Naive thymus-derived CD8-positive, alpha-beta T cell (primary cell): ENCODE results near the gene CTSG. TPM values are rescaled to one million over a fixed set of nuclear protein-coding genes. Genes with fewer than 3 reads are reported as not detected.
"Not testable (repeated sequence)": the region's sequence is repeated elsewhere in the genome, so short reads cannot be mapped to it uniquely, and the experiment has no call there.

ENCODE experiments used
- ATAC-seq, 2 donors: fragments of 150-1000 bp; cut with Tn5 transposase in 1 of 2; sonication (Bioruptor Pico), chemical (Tn5 transposase) in 1 of 2; 1 replicate in 1 of 2; 2 replicates in 1 of 2; pipeline ENCODE4 v1.10.0; 2021; ENCODE audit warnings: mild to moderate bottlenecking in 2 of 2, moderate library complexity in 2 of 2
- POLR2A ChIA-PET: fragments of 350-600 bp; sonication (Branson Sonifier 250); formaldehyde crosslinking; loops from one replicate; lab custom pipeline; 2021; ENCODE audit warnings: antibody characterized with exemption; lab: Charles Lee
- DNase-seq, 10 donors: peaks; one replicate each; pipeline versions ENCODE4 v3.0.0 to v3.0.0-alpha.2; 2020 to 2022
- H3K27ac Mint-ChIP-seq, 10 donors: one replicate each; pipeline ENCODE4 v1.8.0; 2020 to 2022; ENCODE audit warnings: mild to moderate bottlenecking in 10 of 10, mixed read lengths in 10 of 10, moderate library complexity in 4 of 10, inconsistent platforms in 1 of 10
- H3K27me3 Mint-ChIP-seq, 5 donors: one replicate each; pipeline ENCODE4 v1.8.0; 2021 to 2022; ENCODE audit warnings: mixed read lengths in 5 of 5
- H3K36me3 Mint-ChIP-seq, 3 donors: one replicate each; pipeline ENCODE4 v1.8.0; 2020 to 2022; ENCODE audit warnings: mixed read lengths in 3 of 3, mild to moderate bottlenecking in 2 of 3, inconsistent platforms in 1 of 3
- H3K4me1 Mint-ChIP-seq, 4 donors: one replicate each; pipeline ENCODE4 v1.8.0; 2021 to 2022; ENCODE audit warnings: mixed read lengths in 4 of 4
- H3K4me3 Mint-ChIP-seq, 10 donors: one replicate each; pipeline ENCODE4 v1.8.0; 2020 to 2022; ENCODE audit warnings: mild to moderate bottlenecking in 10 of 10, mixed read lengths in 10 of 10, moderate library complexity in 6 of 10, inconsistent platforms in 1 of 10
- H3K9me3 Mint-ChIP-seq, 9 donors: one replicate each; pipeline ENCODE4 v1.8.0; 2020 to 2022; ENCODE audit warnings: mixed read lengths in 9 of 9, mild to moderate bottlenecking in 3 of 9, inconsistent platforms in 1 of 9, moderate library complexity in 1 of 9
- polyA plus RNA-seq, 3 donors: library from polyadenylated mRNA; unstranded; fragments of 300-500 nt; fragmentation: Illumina TruSeq; gene quantifications; one replicate each; pipeline ENCODE4 v1.2.3, GENCODE V29; 2021
- total RNA-seq, 8 experiments: library from RNA in 2 of 8; stranded (reverse) in 2 of 8; gene quantifications; one replicate each; pipeline ENCODE4 v1.2.3 and lab custom pipeline; 2021 to 2026

Gene CTSG
- total and polyA plus RNA-seq, 5 experiments from 2014 or later = not detected

DNA sequence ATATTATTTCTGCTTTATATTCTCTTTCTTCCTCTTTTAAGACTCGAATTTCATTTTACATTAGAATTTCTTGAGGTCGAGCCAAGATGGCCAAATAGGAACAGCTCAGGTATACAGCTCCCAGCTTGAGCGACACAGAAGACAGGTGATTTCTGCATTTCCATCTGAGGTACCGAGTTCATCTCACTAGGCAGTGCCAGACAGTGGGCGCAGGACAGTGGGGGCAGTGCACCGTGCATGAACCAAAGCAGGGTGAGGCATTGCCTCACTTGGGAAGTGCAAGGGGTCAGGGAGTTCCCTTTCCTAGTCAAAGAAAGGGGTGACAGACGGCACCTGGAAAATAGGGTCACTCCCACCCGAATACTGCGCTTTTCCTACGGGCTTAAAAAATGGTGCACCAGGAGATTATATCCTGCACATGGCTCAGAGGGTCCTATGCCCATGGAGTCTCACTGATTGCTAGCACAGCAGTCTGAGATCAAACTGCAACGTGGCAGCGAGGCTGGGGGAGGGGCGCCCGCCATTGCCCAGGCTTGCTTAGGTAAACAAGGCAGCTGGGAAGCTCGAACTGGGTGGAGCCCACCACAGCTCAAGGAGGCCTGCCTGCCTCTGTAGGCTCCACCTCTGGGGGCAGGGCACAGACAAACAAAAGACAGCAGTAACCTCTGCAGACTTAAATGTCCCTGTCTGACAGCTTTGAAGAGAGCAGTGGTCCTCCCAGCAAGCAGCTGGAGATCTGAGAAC is 50.0 kb downstream of the CTSG start:
- H3K27me3 Mint-ChIP-seq = peaks cover 5 to 37% (median 8%) of the 10 kb centered on the region in 5 donors
- H3K4me1 Mint-ChIP-seq, H3K4me3 Mint-ChIP-seq, H3K9me3 Mint-ChIP-seq, H3K36me3 Mint-ChIP-seq, DNase-seq, POLR2A ChIA-PET, ATAC-seq, H3K27ac Mint-ChIP-seq: not testable (repeated sequence)

Other genes starting within 250 kb of the CTSG start
- 1 to 10 TPM; 3.8 to 4.7 TPM for gene ADCY4, start 241.2 kb downstream of the CTSG start, total RNA-seq
- under 1 TPM; 0.08 to 0.28 (median 0.24) TPM for gene ADCY4, start 241.2 kb downstream of the CTSG start, polyA plus RNA-seq
- 10 to 100 TPM; 32.9 to 35.8 TPM for gene RIPK3, start 236.3 kb downstream of the CTSG start, total RNA-seq
- 10 to 100 TPM in 1 of 3 donors, 1 to 10 TPM in 2; 5.3 to 11.1 (median 5.6) TPM for gene RIPK3, start 236.3 kb downstream of the CTSG start, polyA plus RNA-seq
- not detected for gene NFATC4, start 208.1 kb downstream of the CTSG start, total RNA-seq
- gene NFATC4, start 208.1 kb downstream of the CTSG start, polyA plus RNA-seq = not detected
- gene NYNRIN, start 177.2 kb downstream of the CTSG start, total RNA-seq = under 1 TPM; 0.29 to 0.36 TPM
- gene NYNRIN, start 177.2 kb downstream of the CTSG start, polyA plus RNA-seq = under 1 TPM in 1 of 3 donors, not detected in 2; 0.13 TPM
- gene CBLN3, start 146.6 kb downstream of the CTSG start, total RNA-seq = 1 to 10 TPM; 3.9 to 4.8 TPM
- under 1 TPM in 1 of 3 donors, not detected in 2; 0.23 TPM for gene CBLN3, start 146.6 kb downstream of the CTSG start, polyA plus RNA-seq
- gene KHNYN, start 146.3 kb downstream of the CTSG start, total RNA-seq = 100 to 1,000 TPM; 142 to 150 TPM
- gene KHNYN, start 146.3 kb downstream of the CTSG start, polyA plus RNA-seq = 10 to 100 TPM in 2 of 3 donors, 1 to 10 TPM in 1; 9.1 to 16.9 (median 10.6) TPM
- 100 to 1,000 TPM; 140 to 145 TPM for gene SDR39U1, start 133.5 kb downstream of the CTSG start, total RNA-seq
- 10 to 100 TPM; 70.3 to 90.8 (median 89.5) TPM for gene SDR39U1, start 133.5 kb downstream of the CTSG start, polyA plus RNA-seq
- gene CMA1, start 68.0 kb downstream of the CTSG start, total RNA-seq = not detected
- gene CMA1, start 68.0 kb downstream of the CTSG start, polyA plus RNA-seq = not detected
- under 1 TPM in 1 of 2 experiments, not detected in 1; 0.65 TPM for gene GZMH, start 33.4 kb upstream of the CTSG start, total RNA-seq
- gene GZMH, start 33.4 kb upstream of the CTSG start, polyA plus RNA-seq = 100 to 1,000 TPM in 1 of 3 donors, 10 to 100 TPM in 1, 1 to 10 TPM in 1; 8.5 to 452 (median 11.3) TPM
- under 1 TPM; 0.41 to 0.49 TPM for gene GZMB, start 57.9 kb upstream of the CTSG start, total RNA-seq
- gene GZMB, start 57.9 kb upstream of the CTSG start, polyA plus RNA-seq = 100 to 1,000 TPM in 1 of 3 donors, 1 to 10 TPM in 2; 2.8 to 161 (median 3.3) TPM